Retina (tissue), 1 donor: ENCODE results near the gene ARAP2.

Experiments
- DNase-seq: peaks from one replicate; pipeline ENCODE4 v3.0.0-alpha.2; 2016

The ARAP2 gene

GRCh38 chr4:36086261-36086786 is 158.0 kb downstream of the ARAP2 start:
- no peak for DNase-seq

GRCh38 chr4:36082817-36083216 is 161.5 kb downstream of the ARAP2 start:
- DNase-seq: no peak

- no peak for DNase-seq
These were observed 163.1 kb downstream of the ARAP2 start for GRCh38 chr4:36081185-36081584.

- DNase-seq: no peak
These were observed 164.6 kb downstream of the ARAP2 start for GRCh38 chr4:36079666-36080065.

DNA sequence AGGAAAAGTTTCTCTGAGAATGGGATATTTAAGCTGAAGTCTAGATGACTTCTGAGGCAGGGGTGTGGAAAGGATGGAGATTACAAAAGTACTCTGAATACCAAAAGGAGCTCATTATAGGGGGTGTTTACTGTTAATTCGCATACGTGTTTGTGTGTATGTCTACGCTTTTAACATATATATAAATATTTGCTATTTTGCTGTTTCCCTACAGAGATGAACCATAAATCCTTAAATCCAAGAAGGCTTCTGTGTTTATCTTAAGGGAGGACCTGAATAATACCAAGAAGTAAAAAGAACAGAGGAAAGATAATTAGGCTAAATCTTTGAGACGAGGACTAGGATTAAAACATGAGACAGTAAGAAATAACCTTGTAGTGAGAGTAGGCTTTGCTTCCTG is 166.0 kb downstream of the ARAP2 start:
- no peak for DNase-seq

GRCh38 chr4:36072529-36072928 is 171.8 kb downstream of the ARAP2 start:
- DNase-seq: no peak

DNA sequence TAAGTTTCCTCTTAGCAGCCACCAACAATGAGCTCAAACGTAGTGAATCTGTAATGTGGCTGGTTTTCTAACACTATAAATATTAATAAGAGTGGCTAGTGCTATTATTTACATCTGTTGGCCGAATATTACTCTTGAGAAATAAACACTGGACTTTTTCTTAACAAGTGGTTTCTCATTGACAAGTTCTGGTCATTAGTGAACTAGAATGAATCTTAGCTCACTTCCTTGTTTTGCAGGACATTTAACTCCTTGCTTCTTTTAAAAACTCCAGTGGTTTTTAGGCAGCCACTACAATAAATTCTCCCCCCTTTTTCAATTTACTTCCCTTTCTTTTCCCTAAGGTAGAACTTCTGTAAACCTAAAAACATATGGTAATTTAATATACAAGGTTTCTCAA is 177.2 kb downstream of the ARAP2 start:
- DNase-seq: no peak

DNA sequence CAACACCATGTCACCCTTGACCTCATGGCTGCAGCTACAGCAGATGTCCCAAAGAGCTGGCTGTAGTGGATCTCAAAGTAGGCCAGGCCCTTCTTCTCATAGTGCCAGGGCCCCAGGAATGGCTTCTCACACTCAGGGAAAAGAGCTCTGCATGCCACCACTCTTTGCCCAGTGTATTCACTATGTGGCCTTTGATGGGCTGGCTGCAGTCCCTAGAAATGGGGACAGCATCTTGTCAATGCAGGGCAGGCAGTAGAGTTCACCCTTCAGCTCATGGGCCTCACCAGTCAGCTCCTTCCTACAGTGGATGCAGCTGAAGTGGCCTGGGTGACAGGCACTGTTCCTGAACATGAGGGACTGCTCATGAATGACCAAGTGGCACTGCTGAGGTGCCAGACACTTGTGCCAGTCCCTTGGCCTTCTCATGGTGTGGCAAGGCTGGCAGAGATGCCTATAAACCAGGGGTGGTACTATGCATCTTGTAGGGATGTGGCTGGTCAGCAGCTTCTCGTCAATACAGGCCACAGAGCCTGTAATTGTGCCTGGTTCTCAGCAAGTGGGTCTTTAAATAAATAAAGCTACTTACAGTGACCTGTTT is 178.9 kb downstream of the ARAP2 start:
- no peak for DNase-seq

DNA sequence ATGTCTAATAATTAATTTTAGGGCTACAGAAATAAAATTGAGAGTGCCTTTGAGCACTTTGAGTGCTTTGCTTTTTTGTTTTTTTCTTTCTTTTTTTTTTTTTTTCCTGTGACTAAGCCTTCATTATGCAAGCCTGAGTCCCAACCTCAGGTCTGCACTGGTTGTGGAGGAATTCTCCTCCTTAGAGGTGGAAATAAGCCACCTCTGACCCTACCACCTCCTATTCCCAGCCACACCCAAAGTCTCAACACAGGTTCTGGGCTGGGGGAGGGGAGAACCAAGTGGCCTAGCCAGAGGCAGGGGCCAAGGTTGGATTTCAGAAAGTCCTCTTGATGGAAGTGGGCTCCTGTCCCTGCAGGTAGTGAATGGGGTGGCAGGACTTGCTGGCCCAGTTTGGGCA is 180.2 kb downstream of the ARAP2 start:
- DNase-seq: no peak

DNA sequence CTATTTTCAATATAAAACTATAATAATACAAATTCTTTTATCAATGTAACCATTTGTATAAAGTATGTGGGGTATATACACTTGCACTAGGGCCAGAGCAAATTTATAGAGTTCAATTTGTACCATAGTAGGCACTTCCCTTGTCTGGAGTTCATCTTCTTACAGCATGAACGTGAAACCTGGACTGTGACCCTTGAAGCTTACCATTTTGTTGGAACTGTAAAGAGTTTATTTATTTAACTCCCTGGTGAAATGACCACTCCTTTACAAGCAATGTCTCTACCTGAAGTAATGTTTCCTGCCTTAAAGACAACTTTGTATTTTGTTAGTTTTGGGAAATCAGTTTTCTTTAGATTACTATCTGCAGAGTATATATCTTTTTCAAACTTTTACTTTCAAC is 188.2 kb downstream of the ARAP2 start:
- DNase-seq: no peak

DNA sequence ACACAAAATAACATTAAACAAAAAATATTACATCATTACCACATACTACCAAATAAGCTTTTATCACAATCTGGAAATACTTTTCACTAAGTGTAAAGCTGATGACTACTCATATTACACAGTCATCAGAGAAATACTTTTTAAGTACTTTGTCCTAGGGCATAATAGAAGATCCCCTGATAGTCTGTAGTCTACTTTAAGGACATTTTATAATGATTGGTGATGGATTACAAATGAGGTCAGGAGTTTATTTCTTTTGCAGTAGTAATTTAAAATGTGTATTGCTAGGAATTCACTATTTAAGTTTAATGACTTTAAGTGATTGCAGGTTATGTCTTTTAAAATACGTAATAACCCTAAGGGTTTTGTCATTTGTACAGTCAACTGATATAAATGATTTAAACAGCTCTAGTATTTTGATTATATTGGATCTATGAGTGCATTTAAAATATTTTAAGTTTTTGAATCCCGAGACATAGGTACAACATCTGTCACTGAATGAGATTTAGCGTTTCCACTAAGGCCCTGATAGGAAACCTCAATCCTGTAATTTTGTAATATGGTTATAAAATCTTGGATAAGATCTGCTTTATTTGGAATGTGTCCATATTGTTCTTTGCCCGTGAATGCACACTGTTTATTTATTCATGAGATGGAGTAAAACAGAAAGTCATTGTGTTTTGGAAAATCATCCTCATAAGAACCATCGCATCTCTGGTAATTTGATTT is 189.5 kb downstream of the ARAP2 start:
- no peak for DNase-seq

GRCh38 chr4:36053930-36054329 is 190.4 kb downstream of the ARAP2 start:
- no peak for DNase-seq

- no peak for DNase-seq
These were observed 192.7 kb downstream of the ARAP2 start for GRCh38 chr4:36051634-36052033.

DNA sequence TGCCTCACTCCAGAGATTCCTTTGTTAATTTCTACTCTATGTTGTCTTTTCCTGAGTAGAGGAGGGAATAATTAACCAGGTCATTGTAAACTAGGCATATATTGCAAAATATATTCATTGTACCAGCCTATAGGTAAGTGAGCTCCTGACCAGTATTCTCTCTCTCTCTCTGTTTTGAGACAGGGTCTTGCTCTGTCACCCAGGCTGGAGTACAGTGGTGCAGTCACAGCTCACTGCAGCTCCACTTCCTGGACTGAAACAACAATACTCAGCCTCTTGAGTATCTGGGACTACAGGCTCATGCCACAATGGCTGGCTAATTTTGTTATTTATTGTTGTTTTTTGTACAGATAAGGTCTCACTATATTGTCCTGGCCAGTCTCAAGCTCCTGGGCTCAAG is 198.3 kb downstream of the ARAP2 start:
- DNase-seq: no peak

GRCh38 chr4:36043901-36044300 is 200.4 kb downstream of the ARAP2 start:
- no peak for DNase-seq

DNA sequence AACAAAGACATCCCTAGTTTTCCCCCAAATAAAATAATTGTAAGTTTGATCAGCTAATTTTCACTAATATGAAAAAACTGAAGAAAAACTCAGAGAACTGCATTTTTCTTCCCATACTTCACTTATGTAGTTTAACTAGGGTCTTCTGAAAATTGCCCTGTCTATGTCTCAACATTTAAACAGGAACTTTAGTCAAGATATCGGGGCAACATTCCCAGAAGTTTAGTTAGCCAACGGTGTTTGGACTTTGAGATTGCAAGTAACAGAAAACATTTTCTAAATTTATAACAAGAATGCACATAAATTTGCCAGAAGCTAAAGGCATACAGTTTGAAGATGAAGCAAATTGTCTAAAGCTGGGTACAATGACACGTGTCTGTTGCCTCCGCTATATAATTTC is 201.1 kb downstream of the ARAP2 start:
- DNase-seq: no peak

DNA sequence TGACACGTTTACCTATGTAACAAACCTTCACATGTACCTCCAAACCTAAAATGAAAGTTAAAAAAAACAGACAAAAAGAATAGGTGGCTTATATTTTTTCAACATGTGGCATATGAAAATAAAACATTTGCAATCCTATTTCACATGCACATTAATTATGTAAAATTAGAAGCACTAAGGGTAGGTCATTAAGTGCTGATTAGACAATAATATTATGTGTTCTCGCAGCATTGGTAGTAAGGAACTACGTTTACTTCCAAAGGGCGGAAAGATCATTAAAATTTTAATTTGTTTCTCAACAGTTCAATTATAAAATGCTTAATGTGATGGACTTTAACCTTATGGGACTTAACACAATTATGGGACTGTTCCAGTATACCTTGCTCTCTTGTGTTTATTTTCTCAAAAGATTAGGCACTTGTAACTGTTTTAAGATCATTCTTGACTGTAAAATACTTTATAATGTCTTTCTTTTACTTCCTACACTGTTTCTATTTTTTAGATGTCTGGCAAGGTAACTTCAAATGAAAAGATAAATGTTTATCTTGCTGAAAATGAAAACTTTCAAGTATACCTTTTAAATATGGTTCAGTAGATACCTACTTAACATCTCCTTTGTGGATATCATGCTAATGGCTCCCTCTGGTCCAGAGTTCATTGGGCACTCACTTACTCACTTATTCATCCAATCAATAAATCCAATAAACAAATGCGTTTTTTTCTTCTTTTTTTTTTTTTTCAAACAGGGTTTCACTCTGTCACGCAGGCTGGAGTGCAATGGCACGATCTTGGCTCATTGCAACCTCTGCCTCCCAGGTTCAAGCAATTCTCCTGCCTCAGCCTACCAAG is 202.0 kb downstream of the ARAP2 start:
- no peak for DNase-seq

GRCh38 chr4:36041340-36041739 is 203.0 kb downstream of the ARAP2 start:
- no peak for DNase-seq

DNA sequence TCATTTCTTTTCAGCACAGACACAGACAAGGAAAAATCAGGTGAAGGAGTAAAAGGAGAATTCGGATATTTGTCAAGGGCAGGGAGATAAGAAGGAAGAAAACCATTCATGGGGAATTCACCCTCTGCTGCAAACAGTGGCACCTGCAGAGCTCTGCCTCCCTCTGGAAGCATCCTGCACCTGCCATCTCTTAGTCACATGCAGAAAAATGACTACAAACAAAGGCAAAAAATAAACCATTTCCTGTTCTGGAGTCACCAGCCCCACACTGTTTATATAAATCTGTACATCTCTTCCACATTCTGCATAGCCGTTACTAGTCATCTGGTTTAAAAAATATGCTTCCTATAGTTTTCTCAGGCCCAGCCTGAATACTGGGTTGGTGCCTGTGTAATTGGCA is 205.3 kb downstream of the ARAP2 start:
- DNase-seq: no peak

- no peak for DNase-seq
These were observed 205.8 kb downstream of the ARAP2 start for GRCh38 chr4:36038491-36038890.

- no peak for DNase-seq
These were observed 207.2 kb downstream of the ARAP2 start for GRCh38 chr4:36037127-36037526.

DNA sequence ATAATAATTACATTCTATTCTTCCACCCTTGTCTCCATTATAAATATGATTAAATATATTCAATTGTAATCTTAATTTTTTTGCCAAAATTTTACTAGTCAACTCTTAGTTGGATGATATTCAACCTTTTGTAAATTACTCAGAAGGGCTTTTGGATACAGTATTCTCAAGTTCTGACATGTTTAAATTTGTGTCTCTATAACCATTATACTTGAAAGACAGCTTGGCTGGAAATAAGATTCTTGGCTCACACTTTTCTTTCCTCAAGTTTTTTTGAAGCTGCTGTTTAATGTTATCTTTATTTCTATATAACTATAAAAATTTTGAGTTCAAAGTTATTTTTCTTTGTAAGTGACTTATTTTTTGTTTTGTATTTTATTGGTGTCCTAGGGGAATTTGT is 214.4 kb downstream of the ARAP2 start:
- DNase-seq: no peak

GRCh38 chr4:36027203-36027602 is 217.1 kb downstream of the ARAP2 start:
- DNase-seq: peak; percentile 9
